ENCODE results near the gene FAM219B. TPM values are rescaled to one million over a fixed set of nuclear protein-coding genes. Genes with fewer than 3 reads are reported as not detected.

FAM219B gene
- total and polyA plus RNA-seq, 10 of the 15 experiments (the other 5 are each of a cell fraction or from before 2014, with no cell fraction given): 7.6 to 53.2 (median 29.4) TPM

DNA sequence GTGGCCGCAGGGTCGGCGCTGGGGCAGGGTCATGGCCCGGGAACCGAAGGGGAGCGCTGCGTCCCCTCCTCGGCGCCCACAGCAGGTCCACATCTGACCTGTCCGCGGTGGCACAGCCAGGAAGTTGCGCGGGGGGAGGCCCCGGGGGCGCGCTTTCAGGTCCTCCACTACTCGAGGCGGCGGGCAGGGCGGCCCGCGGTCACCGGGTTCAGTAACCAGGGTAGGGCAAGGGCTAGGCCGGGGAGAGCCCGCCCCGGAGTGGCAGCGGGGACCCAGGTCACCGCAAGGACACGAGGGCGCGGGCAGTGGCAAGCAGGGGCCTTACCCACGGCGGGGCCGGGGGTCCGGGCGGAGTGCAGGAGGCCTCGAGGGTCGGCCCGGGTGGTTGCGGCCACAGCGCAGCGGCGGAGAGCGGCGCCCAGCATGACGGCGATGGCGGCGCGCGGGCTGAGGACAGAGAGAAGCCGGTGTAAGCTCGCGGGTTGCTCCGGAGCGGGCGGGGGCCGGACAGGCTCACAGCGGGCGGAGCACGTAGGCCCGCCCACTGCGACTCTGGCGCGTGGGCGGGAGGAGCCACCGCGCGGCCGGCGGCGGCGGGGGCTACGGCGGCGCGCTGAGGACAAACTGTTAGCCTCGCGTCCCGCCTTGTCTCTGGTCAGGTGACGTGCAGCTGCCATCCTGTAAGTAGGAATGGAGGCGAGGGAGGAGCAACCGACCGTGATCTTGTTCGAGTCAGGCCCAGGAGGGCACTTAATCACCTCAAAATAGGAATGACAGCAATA is 31.1 kb upstream of the FAM219B start, which contains the start of gene COX5A (continued):
- TF ChIP-seq, protein P1, sequence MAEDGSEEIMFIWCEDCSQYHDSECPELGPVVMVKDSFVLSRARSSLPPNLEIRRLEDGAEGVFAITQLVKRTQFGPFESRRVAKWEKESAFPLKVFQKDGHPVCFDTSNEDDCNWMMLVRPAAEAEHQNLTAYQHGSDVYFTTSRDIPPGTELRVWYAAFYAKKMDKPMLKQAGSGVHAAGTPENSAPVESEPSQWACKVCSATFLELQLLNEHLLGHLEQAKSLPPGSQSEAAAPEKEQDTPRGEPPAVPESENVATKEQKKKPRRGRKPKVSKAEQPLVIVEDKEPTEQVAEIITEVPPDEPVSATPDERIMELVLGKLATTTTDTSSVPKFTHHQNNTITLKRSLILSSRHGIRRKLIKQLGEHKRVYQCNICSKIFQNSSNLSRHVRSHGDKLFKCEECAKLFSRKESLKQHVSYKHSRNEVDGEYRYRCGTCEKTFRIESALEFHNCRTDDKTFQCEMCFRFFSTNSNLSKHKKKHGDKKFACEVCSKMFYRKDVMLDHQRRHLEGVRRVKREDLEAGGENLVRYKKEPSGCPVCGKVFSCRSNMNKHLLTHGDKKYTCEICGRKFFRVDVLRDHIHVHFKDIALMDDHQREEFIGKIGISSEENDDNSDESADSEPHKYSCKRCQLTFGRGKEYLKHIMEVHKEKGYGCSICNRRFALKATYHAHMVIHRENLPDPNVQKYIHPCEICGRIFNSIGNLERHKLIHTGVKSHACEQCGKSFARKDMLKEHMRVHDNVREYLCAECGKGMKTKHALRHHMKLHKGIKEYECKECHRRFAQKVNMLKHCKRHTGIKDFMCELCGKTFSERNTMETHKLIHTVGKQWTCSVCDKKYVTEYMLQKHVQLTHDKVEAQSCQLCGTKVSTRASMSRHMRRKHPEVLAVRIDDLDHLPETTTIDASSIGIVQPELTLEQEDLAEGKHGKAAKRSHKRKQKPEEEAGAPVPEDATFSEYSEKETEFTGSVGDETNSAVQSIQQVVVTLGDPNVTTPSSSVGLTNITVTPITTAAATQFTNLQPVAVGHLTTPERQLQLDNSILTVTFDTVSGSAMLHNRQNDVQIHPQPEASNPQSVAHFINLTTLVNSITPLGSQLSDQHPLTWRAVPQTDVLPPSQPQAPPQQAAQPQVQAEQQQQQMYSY (CRISPR knock-in tag; IDR thresholded peaks at IDR 0.05): no peak
- TF ChIP-seq NR2C2 (IDR thresholded peaks at IDR 0.05; ENCODE audit: borderline replicate concordance, control insufficient read depth, insufficient read length, low read depth): no peak
- TF ChIP-seq, protein P2, sequence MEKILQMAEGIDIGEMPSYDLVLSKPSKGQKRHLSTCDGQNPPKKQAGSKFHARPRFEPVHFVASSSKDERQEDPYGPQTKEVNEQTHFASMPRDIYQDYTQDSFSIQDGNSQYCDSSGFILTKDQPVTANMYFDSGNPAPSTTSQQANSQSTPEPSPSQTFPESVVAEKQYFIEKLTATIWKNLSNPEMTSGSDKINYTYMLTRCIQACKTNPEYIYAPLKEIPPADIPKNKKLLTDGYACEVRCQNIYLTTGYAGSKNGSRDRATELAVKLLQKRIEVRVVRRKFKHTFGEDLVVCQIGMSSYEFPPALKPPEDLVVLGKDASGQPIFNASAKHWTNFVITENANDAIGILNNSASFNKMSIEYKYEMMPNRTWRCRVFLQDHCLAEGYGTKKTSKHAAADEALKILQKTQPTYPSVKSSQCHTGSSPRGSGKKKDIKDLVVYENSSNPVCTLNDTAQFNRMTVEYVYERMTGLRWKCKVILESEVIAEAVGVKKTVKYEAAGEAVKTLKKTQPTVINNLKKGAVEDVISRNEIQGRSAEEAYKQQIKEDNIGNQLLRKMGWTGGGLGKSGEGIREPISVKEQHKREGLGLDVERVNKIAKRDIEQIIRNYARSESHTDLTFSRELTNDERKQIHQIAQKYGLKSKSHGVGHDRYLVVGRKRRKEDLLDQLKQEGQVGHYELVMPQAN (conservative IDR thresholded peaks at IDR 0.05): peak; percentile 85
- peak; percentile 81 for TF ChIP-seq ZNF207 (IDR thresholded peaks at IDR 0.05; ENCODE audit: borderline replicate concordance)
- no peak for TF ChIP-seq ZNF622 (IDR thresholded peaks at IDR 0.05)
- TF ChIP-seq E4F1 (IDR thresholded peaks at IDR 0.05; ENCODE audit: borderline replicate concordance, partially characterized antibody): no peak
- TF ChIP-seq PML (IDR thresholded peaks at IDR 0.05; ENCODE audit: low read length): peak; percentile 72; the same call in 1 of the 2 replicates
- no peak for TF ChIP-seq IRF5 (IDR thresholded peaks at IDR 0.05; ENCODE audit: borderline replicate concordance)
- peak; percentile 74 for TF ChIP-seq USF2 (IDR thresholded peaks at IDR 0.05; ENCODE audit: borderline replicate concordance, low read depth, low read length)
- TF ChIP-seq HCFC1 (IDR thresholded peaks at IDR 0.05; ENCODE audit: low read length): peak; percentile 43; the same call in 1 of the 2 replicates
- no peak; the same call in 1 of the 2 replicates for TF ChIP-seq NR2C1 (IDR thresholded peaks at IDR 0.05)
- TF ChIP-seq ATF3 (IDR thresholded peaks at IDR 0.05; ENCODE audit: borderline replicate concordance, extremely low read depth, low read depth, low read length): no peak
- TF ChIP-seq E2F8 (IDR thresholded peaks at IDR 0.05; ENCODE audit: low read depth, partially characterized antibody): no peak
- TF ChIP-seq FOXK2 (IDR thresholded peaks at IDR 0.05): no peak

Measured in GM12878 (cell line).